Colonic mucosa (tissue), 4 donors: ENCODE measurements around the gene HSD11B2. TPM values are rescaled to one million over a fixed set of nuclear protein-coding genes. Genes with fewer than 3 reads are reported as not detected.

Experiments
- DNase-seq: peaks from one replicate; pipeline ENCODE4 v3.0.0-alpha.2; 2020
- H3K27ac ChIP-seq: fragments of 200-600 bp; one replicate; pipeline ENCODE4 v1.8.0; 2021
- H3K27me3 ChIP-seq: fragments of 200-600 bp; one replicate; pipeline ENCODE4 v1.8.0; 2021
- H3K36me3 ChIP-seq: fragments of 200-600 bp; one replicate; pipeline ENCODE4 v1.8.0; 2021
- H3K4me1 ChIP-seq: fragments of 200-600 bp; one replicate; pipeline ENCODE4 v1.8.0; 2021; ENCODE audit warnings: mild to moderate bottlenecking
- H3K4me3 ChIP-seq: fragments of 200-600 bp; one replicate; pipeline ENCODE4 v1.8.0; 2021
- H3K9ac ChIP-seq, 2 donors: one replicate each; pipeline ENCODE4 v1.7.0; 2013; ENCODE audit warnings: control low read depth in 2 of 2, low read depth in 2 of 2, low read length in 2 of 2
- H3K9me3 ChIP-seq: fragments of 200-600 bp; one replicate; pipeline ENCODE4 v1.8.0; 2021
- intact Hi-C: fragments of 100-400 bp; cut with DNase I; formaldehyde crosslinking; loops from one replicate; pipeline ENCODE4 v1.14.1; 2022
- total RNA-seq, 2 donors: library from RNA; stranded (reverse); fragmentation: NEBNext Ultra II Directional in 1 of 2; extraction: Animal tissue kit (Norgen Biotek cat#: 25700) in 1 of 2; gene quantifications; one replicate each; pipeline ENCODE4 v1.2.1, GENCODE V29; 2021
- TF ChIP-seq, protein P1 (sequence below): fragments of 200-600 bp; IDR thresholded peaks from one replicate; pipeline ENCODE4 v1.8.0; 2022; ENCODE audit warnings: antibody characterized with exemption, mild to moderate bottlenecking
- donor health status: healthy.
- donor health status: DM: no; HTN: no; CAD: no.
- donor health status: DM: no; HTN: no; CAD: no.

Gene HSD11B2
- 100 to 1,000 TPM; 348 to 378 TPM for total RNA-seq

DNA sequence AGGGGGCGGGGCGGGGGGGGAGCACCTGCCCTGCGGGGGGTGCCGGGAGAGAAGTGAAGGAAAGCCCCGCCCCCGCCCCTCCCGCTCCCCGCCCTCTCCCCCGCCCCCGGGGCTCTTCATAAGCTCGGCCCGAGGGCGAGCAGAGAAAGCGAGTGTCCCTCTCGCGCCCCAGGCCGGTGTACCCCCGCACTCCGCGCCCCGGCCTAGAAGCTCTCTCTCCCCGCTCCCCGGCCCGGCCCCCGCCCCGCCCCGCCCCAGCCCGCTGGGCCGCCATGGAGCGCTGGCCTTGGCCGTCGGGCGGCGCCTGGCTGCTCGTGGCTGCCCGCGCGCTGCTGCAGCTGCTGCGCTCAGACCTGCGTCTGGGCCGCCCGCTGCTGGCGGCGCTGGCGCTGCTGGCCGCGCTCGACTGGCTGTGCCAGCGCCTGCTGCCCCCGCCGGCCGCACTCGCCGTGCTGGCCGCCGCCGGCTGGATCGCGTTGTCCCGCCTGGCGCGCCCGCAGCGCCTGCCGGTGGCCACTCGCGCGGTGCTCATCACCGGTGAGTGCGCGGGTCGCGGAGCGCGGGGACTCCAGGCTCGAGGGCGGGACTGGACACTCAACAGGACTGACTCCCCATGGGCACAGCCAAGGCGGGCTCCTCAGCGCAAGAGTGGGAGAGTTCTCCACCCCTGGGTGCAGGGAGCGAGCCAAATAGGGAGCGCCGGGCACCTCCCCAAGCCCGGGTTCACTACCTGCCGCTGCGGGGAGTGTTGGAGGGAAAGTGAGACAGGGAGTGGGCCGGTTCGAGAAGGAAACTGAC, at the start of gene HSD11B2:
TSS of gene HSD11B2 (plus strand) at position 145 of the 798 bp plus-strand sequence. CDS start at position 273, 128 bp downstream.
- H3K4me1 ChIP-seq = peaks cover 3% of the 10 kb centered on the region
- peak within 1 kb of the TSS; percentile 87 for H3K27ac ChIP-seq
- TF ChIP-seq, protein P1, sequence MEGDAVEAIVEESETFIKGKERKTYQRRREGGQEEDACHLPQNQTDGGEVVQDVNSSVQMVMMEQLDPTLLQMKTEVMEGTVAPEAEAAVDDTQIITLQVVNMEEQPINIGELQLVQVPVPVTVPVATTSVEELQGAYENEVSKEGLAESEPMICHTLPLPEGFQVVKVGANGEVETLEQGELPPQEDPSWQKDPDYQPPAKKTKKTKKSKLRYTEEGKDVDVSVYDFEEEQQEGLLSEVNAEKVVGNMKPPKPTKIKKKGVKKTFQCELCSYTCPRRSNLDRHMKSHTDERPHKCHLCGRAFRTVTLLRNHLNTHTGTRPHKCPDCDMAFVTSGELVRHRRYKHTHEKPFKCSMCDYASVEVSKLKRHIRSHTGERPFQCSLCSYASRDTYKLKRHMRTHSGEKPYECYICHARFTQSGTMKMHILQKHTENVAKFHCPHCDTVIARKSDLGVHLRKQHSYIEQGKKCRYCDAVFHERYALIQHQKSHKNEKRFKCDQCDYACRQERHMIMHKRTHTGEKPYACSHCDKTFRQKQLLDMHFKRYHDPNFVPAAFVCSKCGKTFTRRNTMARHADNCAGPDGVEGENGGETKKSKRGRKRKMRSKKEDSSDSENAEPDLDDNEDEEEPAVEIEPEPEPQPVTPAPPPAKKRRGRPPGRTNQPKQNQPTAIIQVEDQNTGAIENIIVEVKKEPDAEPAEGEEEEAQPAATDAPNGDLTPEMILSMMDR = no peak
- DNase-seq = peak; percentile 87
- peak within 1 kb of the TSS; percentile 52 for H3K4me3 ChIP-seq
- H3K36me3 ChIP-seq = no peaks in the 10 kb centered on the region
- H3K9me3 ChIP-seq = no peaks in the 10 kb centered on the region
- peak within 1 kb of the TSS; percentile 93 to 100 for H3K9ac ChIP-seq
- intact Hi-C loops = no loop called here
- H3K27me3 ChIP-seq = no peaks in the 10 kb centered on the region

DNA sequence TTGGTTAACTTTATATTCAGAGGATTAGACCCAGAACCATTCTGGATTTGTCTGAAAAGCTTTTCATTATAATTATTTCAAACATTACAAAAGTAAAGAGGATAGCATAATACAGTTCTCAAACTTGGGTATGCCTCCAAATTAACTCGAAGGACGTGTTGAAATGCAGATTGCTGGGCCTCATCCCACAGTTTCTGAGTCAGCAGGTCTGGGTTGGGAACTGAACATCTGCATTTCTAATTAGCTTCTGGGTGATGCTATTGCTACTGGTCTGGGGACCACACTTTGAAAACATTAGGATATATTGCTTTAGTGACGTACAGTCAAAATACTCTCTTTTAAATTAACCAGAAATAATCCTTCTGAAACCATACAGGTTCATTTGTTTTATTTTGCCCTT, 47.6 kb upstream of the HSD11B2 start:
- intact Hi-C loops = no loop called here
- H3K9ac ChIP-seq = no peak overlapping the region
- no peaks in the 10 kb centered on the region for H3K4me1 ChIP-seq
- TF ChIP-seq, protein P1 = no peak
- DNase-seq = no peak
- no peaks in the 10 kb centered on the region for H3K9me3 ChIP-seq
- H3K27me3 ChIP-seq = no peaks in the 10 kb centered on the region
- no peaks in the 10 kb centered on the region for H3K36me3 ChIP-seq
- H3K27ac ChIP-seq = no peak overlapping the region
- no peak overlapping the region for H3K4me3 ChIP-seq

DNA sequence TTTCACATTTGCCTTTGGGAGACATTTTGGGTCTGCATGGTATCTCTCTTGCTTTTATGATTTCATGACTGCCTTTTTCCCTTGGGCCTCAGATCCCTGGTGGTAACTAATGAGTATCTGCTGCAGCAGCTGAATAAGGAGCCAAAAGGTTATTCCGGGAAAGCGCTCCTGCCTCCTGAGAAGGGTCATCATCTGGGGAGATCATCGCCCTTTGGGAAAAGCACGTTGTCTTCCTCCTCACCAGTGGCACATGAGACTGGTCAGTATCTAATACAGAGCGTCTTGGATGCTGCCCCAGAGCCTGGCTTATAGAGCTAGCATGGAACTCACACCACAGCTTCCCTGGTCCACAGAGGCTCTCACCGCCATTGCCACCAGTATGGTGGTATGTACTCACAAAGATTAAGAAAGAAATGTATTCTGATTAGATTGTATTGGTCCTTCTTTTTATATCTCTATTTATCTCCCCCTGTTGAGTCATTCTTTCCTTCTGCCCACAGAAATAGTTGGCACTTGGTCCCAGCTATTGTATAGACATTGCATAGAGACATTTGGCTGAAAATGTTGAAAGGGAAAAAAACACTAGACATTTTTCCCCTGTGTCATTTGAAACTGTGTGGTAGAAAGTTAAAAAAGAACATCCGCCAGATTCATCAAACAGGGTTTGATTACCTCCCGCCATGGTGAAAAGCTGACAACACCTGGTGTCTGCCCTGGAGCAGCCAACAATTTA, 46.0 kb upstream of the HSD11B2 start:
- no peaks in the 10 kb centered on the region for H3K9me3 ChIP-seq
- no peak overlapping the region for H3K4me3 ChIP-seq
- DNase-seq = no peak
- H3K9ac ChIP-seq = no peak overlapping the region
- no peaks in the 10 kb centered on the region for H3K36me3 ChIP-seq
- no peaks in the 10 kb centered on the region for H3K4me1 ChIP-seq
- H3K27ac ChIP-seq = no peak overlapping the region
- intact Hi-C loops = no loop called here
- TF ChIP-seq, protein P1 = no peak
- no peaks in the 10 kb centered on the region for H3K27me3 ChIP-seq

DNA sequence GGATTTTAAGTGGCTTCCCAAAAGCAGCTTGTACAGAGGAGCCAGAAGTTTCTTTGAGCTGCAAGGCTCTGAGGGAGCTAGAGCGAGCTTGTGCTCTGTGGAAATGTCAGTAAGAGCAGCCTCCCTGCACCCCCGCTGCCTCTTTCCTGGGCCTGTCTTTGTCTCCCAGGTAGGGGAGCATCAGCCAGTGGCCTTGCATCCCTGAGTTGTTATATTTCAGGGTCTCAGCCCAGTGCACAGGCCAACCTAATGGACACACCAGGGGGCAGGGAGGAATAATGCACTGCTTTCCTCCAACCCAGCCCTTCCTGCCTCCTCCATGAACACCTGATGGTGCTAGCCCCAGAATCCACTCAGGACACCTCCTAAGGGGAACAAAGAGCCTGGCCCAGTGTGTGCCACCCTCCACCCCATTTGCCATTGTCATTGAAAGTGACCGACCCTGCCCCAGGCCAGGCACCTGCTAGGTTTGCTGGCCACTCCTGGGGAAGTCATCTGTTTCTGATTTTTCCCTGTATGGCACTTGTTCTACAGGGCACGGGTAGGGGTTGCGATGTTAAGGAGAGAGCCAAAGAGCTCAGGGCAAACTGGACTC, 44.0 kb upstream of the HSD11B2 start:
- no peak overlapping the region for H3K9ac ChIP-seq
- DNase-seq = no peak
- no peak overlapping the region for H3K27ac ChIP-seq
- no peak overlapping the region for H3K4me3 ChIP-seq
- H3K9me3 ChIP-seq = no peaks in the 10 kb centered on the region
- no peaks in the 10 kb centered on the region for H3K4me1 ChIP-seq
- TF ChIP-seq, protein P1 = no peak
- intact Hi-C loops = no loop called here
- no peaks in the 10 kb centered on the region for H3K36me3 ChIP-seq
- no peaks in the 10 kb centered on the region for H3K27me3 ChIP-seq

DNA sequence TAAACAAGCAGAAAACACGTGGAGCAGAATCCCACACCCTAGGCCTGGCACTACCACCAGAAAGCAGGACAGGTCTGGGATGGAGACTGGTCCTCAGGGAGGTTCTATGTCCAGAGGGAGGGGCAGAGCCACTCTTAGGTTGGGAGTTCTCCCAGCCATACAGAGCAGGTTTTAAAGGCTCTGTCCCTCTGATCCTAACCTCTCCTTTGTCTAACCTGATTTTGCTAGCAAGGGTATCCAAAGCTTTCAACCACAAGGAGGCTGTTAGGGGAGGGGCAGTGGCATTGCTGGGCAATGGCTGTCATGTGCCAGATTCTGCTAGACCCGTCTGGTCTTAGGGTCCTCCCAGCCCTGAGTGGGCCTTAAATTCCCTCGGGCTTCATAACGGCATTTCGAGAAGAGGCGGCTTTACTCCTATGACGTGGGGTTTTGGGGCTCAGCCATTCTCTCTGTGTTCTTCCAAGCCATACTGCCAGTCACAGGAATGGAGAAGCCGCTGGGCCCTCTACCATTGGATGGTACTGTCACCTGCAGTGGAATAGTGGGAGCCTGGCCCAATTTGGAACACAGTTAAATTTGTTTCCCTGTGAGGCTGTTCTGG, 43.3 kb upstream of the HSD11B2 start:
- no peak for DNase-seq
- TF ChIP-seq, protein P1 = no peak
- Histone ChIP-seq H3K9ac (no peak overlapping the region), H3K9me3 (no peaks in the 10 kb centered on the region), H3K36me3 (no peaks in the 10 kb centered on the region), H3K27me3 (no peaks in the 10 kb centered on the region), H3K27ac (no peak overlapping the region), H3K4me3 (no peak overlapping the region), H3K4me1 (no peaks in the 10 kb centered on the region)
- intact Hi-C loops = no loop called here
